Left lung (tissue), 10 donors: ENCODE results near the gene MYLK. TPM values are rescaled to one million over a fixed set of nuclear protein-coding genes. Genes with fewer than 3 reads are reported as not detected.

Experiments
- ATAC-seq: fragments of 200-7000 bp; cut with Tn5 transposase; one replicate; pipeline ENCODE4 v1.9.1; 2020; ENCODE audit warnings: moderate library complexity
- DNase-seq, 4 donors: peaks; one replicate each; pipeline ENCODE4 v3.0.0-alpha.2; 2013 to 2020
- H3K27ac ChIP-seq, 2 donors: fragments of 200-600 bp; sonication (generic) in 1 of 2; one replicate each; pipeline versions ENCODE4 v1.5.0 to v1.8.0; 2020 to 2021
- H3K27me3 ChIP-seq, 2 donors: fragments of 200-600 bp; sonication (generic) in 1 of 2; one replicate each; pipeline versions ENCODE4 v1.5.0 to v1.8.0; 2020 to 2021
- H3K36me3 ChIP-seq, 2 donors: fragments of 200-600 bp; sonication (generic) in 1 of 2; one replicate each; pipeline versions ENCODE4 v1.5.0 to v1.8.0; 2020 to 2021
- H3K4me1 ChIP-seq, 2 donors: fragments of 200-600 bp; one replicate each; pipeline ENCODE4 v1.8.0; 2021
- H3K4me3 ChIP-seq, 2 donors: fragments of 200-600 bp; sonication (generic) in 1 of 2; one replicate each; pipeline versions ENCODE4 v1.5.0 to v1.8.0; 2020 to 2021; ENCODE audit warnings: mild to moderate bottlenecking in 1 of 2
- H3K9me3 ChIP-seq, 2 donors: fragments of 200-600 bp; sonication (generic) in 1 of 2; one replicate each; pipeline versions ENCODE4 v1.5.0 to v1.8.0; 2020 to 2021
- CTCF ChIP-seq, 2 donors: fragments of 200-600 bp; sonication (generic) in 1 of 2; IDR thresholded peaks; one replicate each; pipeline versions ENCODE4 v1.5.0 to v1.8.0; 2021; ENCODE audit warnings: antibody characterized with exemption in 2 of 2
- intact Hi-C, 2 donors: fragments of 100-400 bp; cut with DNase I; formaldehyde crosslinking; loops; one replicate each; pipeline versions ENCODE4 v1.11.2 to v1.14.2; 2022
- polyA plus RNA-seq, 6 donors: library from polyadenylated mRNA; unstranded; fragments of 120-200 nt; gene quantifications; one replicate each; pipeline ENCODE4 v1.2.1, GENCODE V29; 2013; ENCODE audit not compliant: insufficient read length in 6 of 6
- total RNA-seq, 2 donors: library from RNA; stranded (reverse); fragmentation: NEBNext Ultra II Directional; extraction: Animal tissue kit (Norgen Biotek cat#: 25700); gene quantifications; one replicate each; pipeline ENCODE4 v1.2.1, GENCODE V29; 2021
- donor health status: DM: no; HTN: yes; CAD: no.
- donor health status: DM: no; HTN: no; CAD: no.

Gene MYLK
- total and polyA plus RNA-seq, 8 donors, result 155 to 468 (median 410) TPM

GRCh38 chr3:123562547-123562946 is 321.6 kb downstream of the MYLK start:
- H3K9me3 ChIP-seq, result no peaks in the 10 kb centered on the region
- intact Hi-C loops, result no loop called here
- H3K36me3 ChIP-seq, result no peaks in the 10 kb centered on the region

GRCh38 chr3:123561188-123561587 is 322.9 kb downstream of the MYLK start:
- TF ChIP-seq CTCF (IDR thresholded peaks at IDR 0.05), result no peak
- intact Hi-C loops, result no loop called here
- Histone ChIP-seq H3K27ac (no peak overlapping the region), H3K4me3 (no peak overlapping the region), H3K36me3 (no peaks in the 10 kb centered on the region), H3K4me1 (no peaks in the 10 kb centered on the region), H3K9me3 (no peaks in the 10 kb centered on the region), H3K27me3 (no peaks in the 10 kb centered on the region)
- no peak for ATAC-seq
- DNase-seq, result no peak

More at GRCh38 chr3:123562547-123562946, 321.6 kb downstream of the MYLK start:
- Histone ChIP-seq H3K27ac (no peak overlapping the region), H3K27me3 (no peaks in the 10 kb centered on the region), H3K4me1 (no peaks in the 10 kb centered on the region), H3K4me3 (no peak overlapping the region)
- ATAC-seq (no peak), DNase-seq (no peak)
- TF ChIP-seq CTCF (IDR thresholded peaks at IDR 0.05), result no peak

Other genes starting within 250 kb of the MYLK start
- gene CCDC14, start 76.9 kb upstream of the MYLK start, total RNA-seq, result 10 to 100 TPM; 40.9 to 44.4 TPM
- 100 to 1,000 TPM; 203 to 323 (median 238) TPM for gene CCDC14, start 76.9 kb upstream of the MYLK start, polyA plus RNA-seq
- not detected for gene ROPN1, start 107.8 kb upstream of the MYLK start, total RNA-seq
- under 1 TPM; 0.15 to 0.31 (median 0.28) TPM for gene ROPN1, start 107.8 kb upstream of the MYLK start, polyA plus RNA-seq
- 10 to 100 TPM; 19.2 to 25.4 TPM for gene KALRN, start 149.0 kb upstream of the MYLK start, total RNA-seq
- gene KALRN, start 149.0 kb upstream of the MYLK start, polyA plus RNA-seq, result 10 to 100 TPM; 24.0 to 37.0 (median 26.2) TPM